Measurements from ENCODE around the gene GJD3.
"Not testable (repeated sequence)": the region's sequence is repeated elsewhere in the genome, so short reads cannot be mapped to it uniquely, and the experiment has no call there.

The GJD3 gene

GRCh38 chr17:40411821-40412220 is 47.3 kb upstream of the GJD3 start:
- Histone ChIP-seq H3K79me2 (ENCODE audit: insufficient read depth, low read length) (peaks cover 96% of the 10 kb centered on the region), H3K36me3 (ENCODE audit: insufficient read depth, low read length) (peaks cover 75% of the 10 kb centered on the region), H4K20me1 (ENCODE audit: insufficient read depth, low read length, poor library complexity, severe bottlenecking) (peaks cover 69% of the 10 kb centered on the region), H3K4me2 (ENCODE audit: low read depth, low read length, poor library complexity, severe bottlenecking) (peak overlapping the region; percentile 95), H2AFZ (ENCODE audit: low read length) (no peak overlapping the region), H3K9ac (ENCODE audit: low read depth, low read length, poor library complexity, severe bottlenecking) (peak overlapping the region; percentile 18), H3K4me3 (ENCODE audit: low read length, poor library complexity, severe bottlenecking) (peak overlapping the region; percentile 48), H3K4me1 (ENCODE audit: insufficient read depth, low read length, poor library complexity, severe bottlenecking) (peaks cover 47% of the 10 kb centered on the region), H3K9me3 (ENCODE audit: insufficient read depth, low read depth, low read length) (no peaks in the 10 kb centered on the region), H3F3A (ENCODE audit: low read depth) (no peaks in the 10 kb centered on the region), H3K27me3 (ENCODE audit: insufficient read depth, low read length, poor library complexity, severe bottlenecking) (no peaks in the 10 kb centered on the region), H3K9me2 (replicated peaks; ENCODE audit: low read depth, low read length) (no peaks in the 10 kb centered on the region)
- no peak for TF ChIP-seq CTCF (conservative IDR thresholded peaks at IDR 0.05; ENCODE audit: low read length)

- no peaks in the 10 kb centered on the region for H3K9me2 ChIP-seq (replicated peaks; ENCODE audit: low read depth, low read length)
- H2AFZ ChIP-seq (ENCODE audit: low read length) = no peak overlapping the region
- H3K4me3 ChIP-seq (ENCODE audit: low read length, poor library complexity, severe bottlenecking) = no peak overlapping the region
- peak overlapping the region; percentile 95 for H3K4me2 ChIP-seq (ENCODE audit: low read depth, low read length, poor library complexity, severe bottlenecking)
- TF ChIP-seq CTCF (conservative IDR thresholded peaks at IDR 0.05; ENCODE audit: low read length) (no peak), EZH2phosphoT487 (IDR thresholded peaks at IDR 0.05; ENCODE audit: borderline replicate concordance) (no peak)
- no peaks in the 10 kb centered on the region for H3K27me3 ChIP-seq (ENCODE audit: insufficient read depth, low read length, poor library complexity, severe bottlenecking)
- H3K9me3 ChIP-seq (ENCODE audit: insufficient read depth, low read depth, low read length) = no peaks in the 10 kb centered on the region
- H3K9ac ChIP-seq (ENCODE audit: low read depth, low read length, poor library complexity, severe bottlenecking) = no peak overlapping the region
- peaks cover 83% of the 10 kb centered on the region for H3K36me3 ChIP-seq (ENCODE audit: insufficient read depth, low read length)
- peaks cover 55% of the 10 kb centered on the region for H4K20me1 ChIP-seq (ENCODE audit: insufficient read depth, low read length, poor library complexity, severe bottlenecking)
- peaks cover 34% of the 10 kb centered on the region for H3K4me1 ChIP-seq (ENCODE audit: insufficient read depth, low read length, poor library complexity, severe bottlenecking)
- no peaks in the 10 kb centered on the region for H3F3A ChIP-seq (ENCODE audit: low read depth)
- peaks cover 91% of the 10 kb centered on the region for H3K79me2 ChIP-seq (ENCODE audit: insufficient read depth, low read length)
Observed at GRCh38 chr17:40410082-40410481, 45.5 kb upstream of the GJD3 start.

GRCh38 chr17:40409540-40409939 is 45.0 kb upstream of the GJD3 start:
- H3F3A ChIP-seq (ENCODE audit: low read depth); H3K4me2 ChIP-seq (ENCODE audit: low read depth, low read length, poor library complexity, severe bottlenecking); H3K27me3 ChIP-seq (ENCODE audit: insufficient read depth, low read length, poor library complexity, severe bottlenecking); H3K9me2 ChIP-seq (replicated peaks; ENCODE audit: low read depth, low read length); H3K4me3 ChIP-seq (ENCODE audit: low read length, poor library complexity, severe bottlenecking); H2AFZ ChIP-seq (ENCODE audit: low read length); H3K9ac ChIP-seq (ENCODE audit: low read depth, low read length, poor library complexity, severe bottlenecking); H3K9me3 ChIP-seq (ENCODE audit: insufficient read depth, low read depth, low read length): not testable (repeated sequence)
- peaks cover 51% of the 10 kb centered on the region for H4K20me1 ChIP-seq (ENCODE audit: insufficient read depth, low read length, poor library complexity, severe bottlenecking)
- H3K4me1 ChIP-seq (ENCODE audit: insufficient read depth, low read length, poor library complexity, severe bottlenecking) = peaks cover 30% of the 10 kb centered on the region
- peaks cover 88% of the 10 kb centered on the region for H3K36me3 ChIP-seq (ENCODE audit: insufficient read depth, low read length)
- H3K79me2 ChIP-seq (ENCODE audit: insufficient read depth, low read length) = peaks cover 90% of the 10 kb centered on the region

GRCh38 chr17:40407460-40407859 is 42.9 kb upstream of the GJD3 start:
- H3K4me2 ChIP-seq (ENCODE audit: low read depth, low read length, poor library complexity, severe bottlenecking) = no peak overlapping the region
- H3K9ac ChIP-seq (ENCODE audit: low read depth, low read length, poor library complexity, severe bottlenecking) = no peak overlapping the region
- H3K27me3 ChIP-seq (ENCODE audit: insufficient read depth, low read length, poor library complexity, severe bottlenecking) = no peaks in the 10 kb centered on the region
- H3K4me3 ChIP-seq (ENCODE audit: low read length, poor library complexity, severe bottlenecking) = no peak overlapping the region
- H3K36me3 ChIP-seq (ENCODE audit: insufficient read depth, low read length) = peaks cover 90% of the 10 kb centered on the region
- H3K79me2 ChIP-seq (ENCODE audit: insufficient read depth, low read length) = peaks cover 88% of the 10 kb centered on the region
- no peak overlapping the region for H2AFZ ChIP-seq (ENCODE audit: low read length)
- no peaks in the 10 kb centered on the region for H3K9me2 ChIP-seq (replicated peaks; ENCODE audit: low read depth, low read length)
- H3K9me3 ChIP-seq (ENCODE audit: insufficient read depth, low read depth, low read length) = no peaks in the 10 kb centered on the region
- TF ChIP-seq EZH2phosphoT487 (IDR thresholded peaks at IDR 0.05; ENCODE audit: borderline replicate concordance) (no peak), CTCF (conservative IDR thresholded peaks at IDR 0.05; ENCODE audit: low read length) (no peak)
- H3K4me1 ChIP-seq (ENCODE audit: insufficient read depth, low read length, poor library complexity, severe bottlenecking) = peaks cover 19% of the 10 kb centered on the region
- peaks cover 43% of the 10 kb centered on the region for H4K20me1 ChIP-seq (ENCODE audit: insufficient read depth, low read length, poor library complexity, severe bottlenecking)
- H3F3A ChIP-seq (ENCODE audit: low read depth) = peaks cover 4% of the 10 kb centered on the region; the same call in 1 of the 2 replicates
